ENCODE data around the gene ADAP2. TPM values are rescaled to one million over a fixed set of nuclear protein-coding genes. Genes with fewer than 3 reads are reported as not detected.
A peak's percentile ranks its signal among the peaks of the same experiment; 100 is the strongest.

The ADAP2 gene
- total and polyA plus RNA-seq, 12 donors, result 1.2 to 17.9 (median 4.0) TPM

GRCh38 chr17:31003225-31003866 lies 81.6 kb downstream of the ADAP2 start:
- H3K36me3 ChIP-seq, result peaks cover 0 to 60% (median 10%) of the 10 kb centered on the region in 9 donors
- H3K4me1 ChIP-seq, result peaks cover 0 to 16% (median 0%) of the 10 kb centered on the region in 9 donors
- peak overlapping the region in 1 of 10 donors; percentile 36 for H3K27ac ChIP-seq
- TF ChIP-seq CTCF (IDR thresholded peaks at IDR 0.05), result no peak
- intact Hi-C loops (cut with DNase I), result no loop called here
- H3K9me3 ChIP-seq, result no peaks in the 10 kb centered on the region
- no peak for DNase-seq
- ATAC-seq, result peak in 1 of 8 donors; percentile 53
- no peaks in the 10 kb centered on the region for H3K27me3 ChIP-seq
- WGBS, 2 donors, result 97 to 99% methylated on average over 5 of the region's 5 CpGs
- no peak overlapping the region for H3K4me3 ChIP-seq

DNA sequence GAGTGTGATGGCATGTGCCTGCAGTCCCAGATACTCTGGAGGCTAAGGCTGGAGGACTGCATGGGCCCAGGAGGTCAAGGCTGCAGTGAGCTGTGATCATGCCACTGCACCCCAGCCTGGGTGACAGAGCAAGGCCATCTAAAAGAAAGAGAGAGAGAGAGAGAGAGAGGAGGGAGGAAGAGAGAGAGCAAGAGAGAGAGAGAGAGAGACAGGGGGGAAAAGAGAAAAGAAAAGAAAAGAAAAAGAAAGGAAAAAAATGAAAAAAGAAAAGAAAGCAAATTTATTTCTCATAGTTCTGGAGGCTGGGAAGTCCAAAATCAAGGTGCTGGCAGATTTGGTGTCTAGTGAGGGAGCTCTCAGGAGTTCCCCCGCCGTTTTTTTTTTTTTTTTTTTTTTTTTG lies 82.4 kb downstream of the ADAP2 start:
- intact Hi-C loops (cut with DNase I), result no loop called here
- Histone ChIP-seq H3K9me3 (no peaks in the 10 kb centered on the region), H3K4me3 (no peak overlapping the region), H3K27ac (no peak overlapping the region), H3K36me3 (peaks cover 0 to 52% (median 5%) of the 10 kb centered on the region in 9 donors), H3K4me1 (peaks cover 0 to 19% (median 0%) of the 10 kb centered on the region in 9 donors), H3K27me3 (no peaks in the 10 kb centered on the region)
- DNase-seq (no peak), ATAC-seq (no peak)
- 94 to 95% methylated on average over 2 of the region's 2 CpGs for WGBS, 2 donors
- TF ChIP-seq CTCF (IDR thresholded peaks at IDR 0.05), result no peak

DNA sequence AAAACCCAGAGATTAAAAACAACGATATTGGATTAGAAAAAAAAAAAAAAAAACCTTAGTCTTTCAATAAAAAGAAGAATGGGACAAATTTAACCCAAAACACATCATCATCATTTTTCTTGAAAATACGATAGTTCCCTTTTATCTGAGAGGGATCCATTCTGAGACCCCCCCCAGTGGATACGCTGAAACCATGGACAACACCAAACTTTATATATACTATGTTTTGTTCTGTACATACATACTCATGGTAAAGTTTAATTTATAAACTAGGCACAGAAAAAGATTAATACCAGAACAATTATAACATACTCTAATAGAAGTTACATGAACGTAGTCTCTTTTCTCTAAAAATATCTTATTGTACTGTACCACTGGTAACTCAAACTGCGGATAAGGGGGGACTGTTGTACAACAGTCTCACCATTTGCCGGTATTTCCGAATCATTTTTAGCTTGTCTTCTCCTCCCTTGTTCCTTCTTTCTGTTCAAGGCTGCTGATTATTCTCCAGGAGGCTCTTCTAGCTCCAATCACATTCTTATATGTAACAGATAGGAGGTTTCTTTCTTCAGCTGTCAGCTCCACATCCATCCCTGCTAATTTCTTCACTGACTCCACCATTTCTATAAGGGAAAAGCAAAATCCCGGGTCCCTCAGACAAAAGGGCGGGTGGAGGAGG lies 86.1 kb downstream of the ADAP2 start:
- ATAC-seq (peak in 2 of 8 donors; percentile 3 to 8), DNase-seq (no peak)
- H3K4me1 ChIP-seq, result peaks cover 0 to 20% (median 0%) of the 10 kb centered on the region in 9 donors
- H3K27me3 ChIP-seq, result no peaks in the 10 kb centered on the region
- no peak for TF ChIP-seq CTCF (IDR thresholded peaks at IDR 0.05)
- 66 to 72% methylated on average over 9 of the region's 9 CpGs for WGBS, 2 donors
- H3K4me3 ChIP-seq, result peak overlapping the region; percentile 61 to 86 (median 73)
- H3K9me3 ChIP-seq, result no peaks in the 10 kb centered on the region
- intact Hi-C loops (cut with DNase I), result loop anchor here in 2 of 10 donors (2.0 to 5.0 kb wide), 2 partner anchors 36 to 209 kb away; partner anchors contain the start of gene RNF135 (in 1 of the 2)
- peak overlapping the region in 9 of 10 donors; percentile 73 to 90 (median 79) for H3K27ac ChIP-seq
- H3K36me3 ChIP-seq, result peaks cover 0 to 16% (median 0%) of the 10 kb centered on the region in 9 donors

DNA sequence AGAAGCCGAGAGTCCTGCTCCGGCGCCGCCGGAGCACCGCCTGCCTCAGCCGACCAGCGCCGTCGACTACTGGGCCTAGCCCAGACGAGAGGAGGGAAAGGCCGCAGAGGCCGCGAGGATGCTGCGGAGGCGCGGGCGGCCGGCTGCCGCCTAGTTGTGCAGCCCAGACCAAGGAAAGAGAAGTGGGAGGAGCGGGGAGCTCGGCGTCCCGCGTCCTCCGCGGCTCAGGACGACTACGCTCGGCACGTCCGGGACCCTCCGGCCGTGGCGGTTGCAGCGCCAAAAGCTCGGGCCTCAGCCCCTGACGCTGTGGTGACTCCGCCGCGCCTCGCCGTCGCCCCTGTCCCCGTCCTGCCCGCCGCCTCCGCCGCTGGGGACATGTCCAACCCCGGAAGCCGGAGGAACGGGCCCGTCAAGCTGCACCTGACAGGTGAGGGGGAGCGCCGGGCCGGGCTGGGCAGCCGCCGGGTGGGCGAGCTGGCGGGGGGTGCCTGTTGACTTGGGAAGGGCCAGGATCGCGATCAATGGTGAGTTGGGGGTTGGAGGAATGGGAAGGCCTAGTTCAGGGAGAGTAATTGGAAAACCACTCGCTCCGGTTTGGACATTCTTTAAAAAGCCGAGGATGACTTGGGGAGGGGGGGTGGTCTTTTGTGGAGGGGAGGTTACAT lies 86.8 kb downstream of the ADAP2 start:
- intact Hi-C loops (cut with DNase I), result loop anchor here in 2 of 10 donors (2.0 to 5.0 kb wide), 2 partner anchors 36 to 208 kb away; partner anchors contain the start of gene RNF135 (in 1 of the 2)
- TF ChIP-seq CTCF (IDR thresholded peaks at IDR 0.05), result no peak
- ATAC-seq (peak; percentile 71 to 90 (median 84)), DNase-seq (peak; percentile 42 to 70)
- 1 to 2% methylated on average over 65 of the region's 65 CpGs for WGBS, 2 donors
- Histone ChIP-seq H3K36me3 (peaks cover 0 to 9% (median 0%) of the 10 kb centered on the region in 9 donors), H3K9me3 (no peaks in the 10 kb centered on the region), H3K27ac (peak overlapping the region in 9 of 10 donors; percentile 73 to 90 (median 79)), H3K4me3 (peak overlapping the region; percentile 61 to 86 (median 73)), H3K4me1 (peaks cover 0 to 20% (median 0%) of the 10 kb centered on the region in 9 donors), H3K27me3 (no peaks in the 10 kb centered on the region)
